Neural progenitor cell (in vitro differentiated cells): ENCODE measurements around the gene POLR3A. TPM values are rescaled to one million over a fixed set of nuclear protein-coding genes. Genes with fewer than 3 reads are reported as not detected.

Experiments
- DNase-seq: peaks from one replicate; pipeline ENCODE4 v3.0.0-alpha.2; 2016; ENCODE audit warnings: low spot score
- H2AFZ ChIP-seq: fragments of 200-600 bp; sonication (generic); replicated peaks from 2 replicates; pipeline ENCODE4 v1.6.1; 2016; ENCODE audit warnings: antibody characterized with exemption
- H3F3A ChIP-seq: fragments of 200-600 bp; sonication (generic); 2 replicates; pipeline ENCODE4 v1.6.1; 2016; ENCODE audit warnings: antibody characterized with exemption, low read depth
- H3K27ac ChIP-seq: fragments of 200-600 bp; sonication (generic); 2 replicates; pipeline ENCODE4 v1.5.1; 2016; ENCODE audit warnings: mild to moderate bottlenecking
- H3K27me3 ChIP-seq: fragments of 200-600 bp; sonication (generic); 2 replicates; pipeline ENCODE4 v1.6.1; 2016; ENCODE audit warnings: mild to moderate bottlenecking, moderate library complexity
- H3K36me3 ChIP-seq: fragments of 200-600 bp; sonication (generic); 2 replicates; pipeline ENCODE4 v1.5.1; 2016
- H3K4me1 ChIP-seq: fragments of 200-600 bp; sonication (generic); 2 replicates; pipeline ENCODE4 v1.6.1; 2016; ENCODE audit warnings: mixed run types
- H3K4me2 ChIP-seq: fragments of 200-600 bp; sonication (generic); 2 replicates; pipeline ENCODE4 v1.6.1; 2016
- H3K4me3 ChIP-seq: fragments of 200-600 bp; sonication (generic); 2 replicates; pipeline ENCODE4 v1.5.1; 2016
- H3K79me2 ChIP-seq: fragments of 200-600 bp; sonication (generic); 2 replicates; pipeline ENCODE4 v1.6.1; 2016; ENCODE audit warnings: low read depth
- H3K9ac ChIP-seq: fragments of 200-600 bp; sonication (generic); 2 replicates; pipeline ENCODE4 v1.6.1; 2016
- H3K9me3 ChIP-seq: fragments of 200-600 bp; sonication (generic); 2 replicates; pipeline ENCODE4 v1.5.1; 2016; ENCODE audit warnings: low read depth
- H4K20me1 ChIP-seq: fragments of 200-600 bp; sonication (generic); 2 replicates; pipeline ENCODE4 v1.6.1; 2016; ENCODE audit warnings: low read depth
- H3K27ac Mint-ChIP-seq: 3 replicates; pipeline ENCODE4 v1.8.0; 2021; ENCODE audit warnings: mixed read lengths
- H3K27me3 Mint-ChIP-seq: 2 replicates; pipeline ENCODE4 v1.8.0; 2022; ENCODE audit warnings: low read depth, mild to moderate bottlenecking, inconsistent platforms, moderate library complexity, mixed read lengths; ENCODE audit not compliant: insufficient read depth
- H3K36me3 Mint-ChIP-seq: 3 replicates; pipeline ENCODE4 v1.8.0; 2021; ENCODE audit warnings: mixed read lengths
- H3K4me1 Mint-ChIP-seq: 3 replicates; pipeline ENCODE4 v1.8.0; 2021; ENCODE audit warnings: mixed read lengths
- H3K4me3 Mint-ChIP-seq: 3 replicates; pipeline ENCODE4 v1.8.0; 2021; ENCODE audit warnings: mild to moderate bottlenecking, moderate library complexity, mixed read lengths
- H3K9me3 Mint-ChIP-seq: 3 replicates; pipeline ENCODE4 v1.8.0; 2020; ENCODE audit warnings: mixed read lengths
- CTCF ChIP-seq: fragments of 200-600 bp; sonication (generic); IDR thresholded peaks from 2 replicates; pipeline ENCODE4 v1.5.1; 2017; ENCODE audit warnings: antibody characterized with exemption, mild to moderate bottlenecking
- EZH2 ChIP-seq: fragments of 200-600 bp; sonication (generic); IDR thresholded peaks from 2 replicates; pipeline ENCODE4 v1.6.1; 2017; ENCODE audit warnings: antibody characterized with exemption, mild to moderate bottlenecking, moderate library complexity
- EZH2phosphoT487 ChIP-seq: fragments of 200-600 bp; sonication (generic); IDR thresholded peaks from 2 replicates; pipeline ENCODE4 v1.6.1; 2017; ENCODE audit warnings: antibody characterized with exemption
- total RNA-seq: library from RNA; depleted of rRNA; stranded (reverse); fragments of >200 nt; gene quantifications from 2 replicates; pipeline ENCODE4 v1.2.3, GENCODE V29; 2015; ENCODE audit warnings: low replicate concordance

POLR3A gene
- total RNA-seq, 1 donor from 2014 or later: 16.0 TPM

GRCh38 chr10:78045856-78046255 is 16.5 kb upstream of the POLR3A start:
- H3K4me3 Mint-ChIP-seq: no peak overlapping the region
- no peaks in the 10 kb centered on the region for H3K9me3 Mint-ChIP-seq
- no peak overlapping the region for H3K27ac Mint-ChIP-seq

GRCh38 chr10:78045237-78045636 is 15.9 kb upstream of the POLR3A start:
- Mint-ChIP-seq H3K27me3 (peaks cover 3% of the 10 kb centered on the region), H3K4me1 (peaks cover 32% of the 10 kb centered on the region), H3K4me3 (no peak overlapping the region), H3K36me3 (peaks cover 20% of the 10 kb centered on the region), H3K27ac (no peak overlapping the region), H3K9me3 (no peaks in the 10 kb centered on the region)
- DNase-seq: no peak
- TF ChIP-seq CTCF (no peak), EZH2phosphoT487 (no peak), EZH2 (no peak)
- Histone ChIP-seq H2AFZ (no peak overlapping the region), H3K27me3 (no peaks in the 10 kb centered on the region), H3K36me3 (peaks cover 4% of the 10 kb centered on the region), H3F3A (peaks cover 48% of the 10 kb centered on the region), H3K9me3 (no peaks in the 10 kb centered on the region), H3K9ac (no peak overlapping the region), H3K79me2 (peaks cover 9% of the 10 kb centered on the region), H3K4me1 (peaks cover 5% of the 10 kb centered on the region), H3K4me3 (no peak overlapping the region), H4K20me1 (peaks cover 30% of the 10 kb centered on the region), H3K27ac (no peak overlapping the region), H3K4me2 (no peak overlapping the region)

More at GRCh38 chr10:78045856-78046255, 16.5 kb upstream of the POLR3A start:
- Histone ChIP-seq H3K4me1 (peaks cover 5% of the 10 kb centered on the region), H3K9ac (no peak overlapping the region), H3K36me3 (no peaks in the 10 kb centered on the region), H3K4me2 (no peak overlapping the region), H3K9me3 (no peaks in the 10 kb centered on the region), H3K27me3 (no peaks in the 10 kb centered on the region), H3K27ac (no peak overlapping the region), H3K4me3 (no peak overlapping the region), H4K20me1 (peaks cover 24% of the 10 kb centered on the region), H3K79me2 (peaks cover 3% of the 10 kb centered on the region), H3F3A (peaks cover 42% of the 10 kb centered on the region), H2AFZ (no peak overlapping the region)
- TF ChIP-seq EZH2phosphoT487: no peak
- no peak for TF ChIP-seq EZH2
- Mint-ChIP-seq H3K4me1 (peaks cover 32% of the 10 kb centered on the region), H3K27me3 (peaks cover 3% of the 10 kb centered on the region), H3K36me3 (peaks cover 14% of the 10 kb centered on the region)
- no peak for DNase-seq

- Histone ChIP-seq H3K9ac (no peak overlapping the region), H3K9me3 (no peaks in the 10 kb centered on the region), H3K4me1 (peaks cover 5% of the 10 kb centered on the region), H4K20me1 (peaks cover 35% of the 10 kb centered on the region), H3K36me3 (peaks cover 9% of the 10 kb centered on the region), H3F3A (peaks cover 53% of the 10 kb centered on the region), H2AFZ (no peak overlapping the region), H3K4me2 (no peak overlapping the region), H3K27ac (no peak overlapping the region), H3K79me2 (peaks cover 14% of the 10 kb centered on the region), H3K27me3 (no peaks in the 10 kb centered on the region), H3K4me3 (no peak overlapping the region)
- Mint-ChIP-seq H3K4me3 (no peak overlapping the region), H3K9me3 (no peaks in the 10 kb centered on the region), H3K27ac (no peak overlapping the region), H3K36me3 (peaks cover 23% of the 10 kb centered on the region), H3K27me3 (peaks cover 3% of the 10 kb centered on the region), H3K4me1 (peaks cover 29% of the 10 kb centered on the region)
- no peak for TF ChIP-seq EZH2phosphoT487
- no peak for TF ChIP-seq EZH2
- no peak for TF ChIP-seq CTCF
- no peak for DNase-seq
Measured at GRCh38 chr10:78044699-78045098, 15.4 kb upstream of the POLR3A start.

- H3K79me2 ChIP-seq: peaks cover 19% of the 10 kb centered on the region
- no peak for DNase-seq
- peaks cover 56% of the 10 kb centered on the region for H3F3A ChIP-seq
- Mint-ChIP-seq H3K4me1 (peaks cover 25% of the 10 kb centered on the region), H3K9me3 (no peaks in the 10 kb centered on the region), H3K4me3 (no peak overlapping the region), H3K27me3 (peaks cover 3% of the 10 kb centered on the region), H3K27ac (no peak overlapping the region), H3K36me3 (peaks cover 24% of the 10 kb centered on the region)
- H3K9ac ChIP-seq: no peak overlapping the region
- TF ChIP-seq EZH2phosphoT487 (no peak), EZH2 (no peak), CTCF (no peak)
- no peak overlapping the region for H2AFZ ChIP-seq
- no peaks in the 10 kb centered on the region for H3K27me3 ChIP-seq
- H3K4me3 ChIP-seq: no peak overlapping the region
- peaks cover 5% of the 10 kb centered on the region for H3K4me1 ChIP-seq
- no peak overlapping the region for H3K4me2 ChIP-seq
- peaks cover 41% of the 10 kb centered on the region for H4K20me1 ChIP-seq
- no peak overlapping the region for H3K27ac ChIP-seq
- peaks cover 12% of the 10 kb centered on the region for H3K36me3 ChIP-seq
- no peaks in the 10 kb centered on the region for H3K9me3 ChIP-seq
Measured at GRCh38 chr10:78044179-78044578, 14.9 kb upstream of the POLR3A start.
